ENCODE results near the gene FOXI2. TPM values are rescaled to one million over a fixed set of nuclear protein-coding genes. Genes with fewer than 3 reads are reported as not detected.

FOXI2 gene
- total RNA-seq, 1 experiment from 2014 or later, result not detected

GRCh38 chr10:127720142-127720541, 16.8 kb upstream of the FOXI2 start:
- no peak for ATAC-seq
- Histone ChIP-seq H4K20me1 (ENCODE audit: insufficient read depth) (no peaks in the 10 kb centered on the region), H3K36me3 (ENCODE audit: control insufficient read depth in 1 of 2, insufficient read depth in 2 of 2, low read length in 2 of 2) (no peaks in the 10 kb centered on the region), H3K4me1 (ENCODE audit: control insufficient read depth in 1 of 2, insufficient read depth in 2 of 2, low read length in 2 of 2) (no peaks in the 10 kb centered on the region), H3K4me3 (replicated peaks in 1 of 2; ENCODE audit: low read depth in 1 of 2, low read length in 2 of 2) (no peak overlapping the region), H3K79me2 (ENCODE audit: insufficient read depth, low read length) (no peaks in the 10 kb centered on the region), H2AFZ (ENCODE audit: low read depth, low read length, poor library complexity, severe bottlenecking) (no peak overlapping the region), H3K9ac (ENCODE audit: low read length) (no peak overlapping the region), H3K27ac (ENCODE audit: low read depth, low read length) (no peak overlapping the region), H3K4me2 (ENCODE audit: low read length) (no peak overlapping the region), H3K9me3 (ENCODE audit: control insufficient read depth in 1 of 2, insufficient read depth in 1 of 2, low read depth in 1 of 2, low read length in 2 of 2) (no peaks in the 10 kb centered on the region), H3K9me2 (ENCODE audit: insufficient read depth) (no peaks in the 10 kb centered on the region), H3K27me3 (ENCODE audit: insufficient read depth, low read length) (peaks cover 22% of the 10 kb centered on the region; the same call in 1 of the 2 replicates)
- ChIA-PET POLR2A (no interaction called here), CTCF (interaction anchor here (1.8 kb wide), 1 partner anchor 134 kb away, joined by 4 read pairs; no protein-coding TSS in a partner anchor), RAD21 (ENCODE audit: low non-redundant PET in 1 of 2, low total read pairs in 2 of 2, uncharacterized antibody in 2 of 2, unreplicated experiment in 2 of 2) (no interaction called here)
- no peak for TF ChIP-seq ATF3 (IDR thresholded peaks at IDR 0.05)
- no TSS peak for BruUV-seq (replicated peaks)
- no peak for DNase-seq (ENCODE audit: low read depth, low spot score)
- intact Hi-C loops (cut with micrococcal nuclease), result no loop called here

GRCh38 chr10:127720903-127721302, 16.1 kb upstream of the FOXI2 start:
- DNase-seq (ENCODE audit: low read depth, low spot score), result no peak
- POLR2A ChIA-PET, result no interaction called here
- CTCF ChIA-PET, result interaction anchor here (1.8 kb wide), 1 partner anchor 133 kb away, joined by 4 read pairs; no protein-coding TSS in a partner anchor

GRCh38 chr10:127734753-127735152, 2.2 kb upstream of the FOXI2 start:
- POLR2A ChIA-PET, result no interaction called here
- H3K4me2 ChIP-seq (ENCODE audit: low read length), result no peak overlapping the region

More at GRCh38 chr10:127720903-127721302, 16.1 kb upstream of the FOXI2 start:
- no peak for ATAC-seq
- TF ChIP-seq CEBPB (IDR thresholded peaks at IDR 0.05; ENCODE audit: low read depth), result no peak
- no peak for TF ChIP-seq RAD21 (IDR thresholded peaks at IDR 0.05; ENCODE audit: low read depth)
- no peak overlapping the region for H2AFZ ChIP-seq (ENCODE audit: low read depth, low read length, poor library complexity, severe bottlenecking)
- RAD21 ChIA-PET (ENCODE audit: low non-redundant PET in 1 of 2, low total read pairs in 2 of 2, uncharacterized antibody in 2 of 2, unreplicated experiment in 2 of 2), result no interaction called here
- no peak overlapping the region for H3K4me2 ChIP-seq (ENCODE audit: low read length)
- no peaks in the 10 kb centered on the region for H3K4me1 ChIP-seq (ENCODE audit: control insufficient read depth in 1 of 2, insufficient read depth in 2 of 2, low read length in 2 of 2)
- H3K27me3 ChIP-seq (ENCODE audit: insufficient read depth, low read length), result peaks cover 27% of the 10 kb centered on the region; the same call in 1 of the 2 replicates
- H3K27ac ChIP-seq (ENCODE audit: low read depth, low read length), result no peak overlapping the region
- no peaks in the 10 kb centered on the region for H3K36me3 ChIP-seq (ENCODE audit: control insufficient read depth in 1 of 2, insufficient read depth in 2 of 2, low read length in 2 of 2)
- intact Hi-C loops (cut with micrococcal nuclease), result no loop called here
- no TSS peak for BruUV-seq (replicated peaks)
- no peak overlapping the region for H3K9ac ChIP-seq (ENCODE audit: low read length)
- no peaks in the 10 kb centered on the region for H3K79me2 ChIP-seq (ENCODE audit: insufficient read depth, low read length)
- H3K9me2 ChIP-seq (ENCODE audit: insufficient read depth), result no peaks in the 10 kb centered on the region
- H3K9me3 ChIP-seq (ENCODE audit: control insufficient read depth in 1 of 2, insufficient read depth in 1 of 2, low read depth in 1 of 2, low read length in 2 of 2), result no peaks in the 10 kb centered on the region
- H4K20me1 ChIP-seq (ENCODE audit: insufficient read depth), result no peaks in the 10 kb centered on the region
- H3K4me3 ChIP-seq (replicated peaks in 1 of 2; ENCODE audit: low read depth in 1 of 2, low read length in 2 of 2), result no peak overlapping the region

More at GRCh38 chr10:127734753-127735152, 2.2 kb upstream of the FOXI2 start:
- no peak overlapping the region for H3K27ac ChIP-seq (ENCODE audit: low read depth, low read length)
- ATAC-seq (no peak), DNase-seq (ENCODE audit: low read depth, low spot score) (no peak)
- no peak overlapping the region for H3K4me3 ChIP-seq (replicated peaks in 1 of 2; ENCODE audit: low read depth in 1 of 2, low read length in 2 of 2)
- BruUV-seq (replicated peaks), result no TSS peak
- intact Hi-C loops (cut with micrococcal nuclease), result no loop called here
- no peaks in the 10 kb centered on the region for H3K9me3 ChIP-seq (ENCODE audit: control insufficient read depth in 1 of 2, insufficient read depth in 1 of 2, low read depth in 1 of 2, low read length in 2 of 2)
- no peaks in the 10 kb centered on the region for H3K79me2 ChIP-seq (ENCODE audit: insufficient read depth, low read length)
- ChIA-PET RAD21 (ENCODE audit: low non-redundant PET in 1 of 2, low total read pairs in 2 of 2, uncharacterized antibody in 2 of 2, unreplicated experiment in 2 of 2) (no interaction called here), CTCF (interaction anchor here (1.0 kb wide), 1 partner anchor 477 kb away, joined by 3 read pairs; no protein-coding TSS in a partner anchor)
- H4K20me1 ChIP-seq (ENCODE audit: insufficient read depth), result no peaks in the 10 kb centered on the region
- no peak overlapping the region for H3K9ac ChIP-seq (ENCODE audit: low read length)
- H2AFZ ChIP-seq (ENCODE audit: low read depth, low read length, poor library complexity, severe bottlenecking), result no peak overlapping the region
- no peaks in the 10 kb centered on the region for H3K4me1 ChIP-seq (ENCODE audit: control insufficient read depth in 1 of 2, insufficient read depth in 2 of 2, low read length in 2 of 2)
- TF ChIP-seq SIN3A (IDR thresholded peaks at IDR 0.05; ENCODE audit: low read depth) (no peak), ELF1 (IDR thresholded peaks at IDR 0.05; ENCODE audit: borderline replicate concordance, low read depth) (no peak)
- H3K27me3 ChIP-seq (ENCODE audit: insufficient read depth, low read length), result peaks cover 38% of the 10 kb centered on the region
- no peaks in the 10 kb centered on the region for H3K36me3 ChIP-seq (ENCODE audit: control insufficient read depth in 1 of 2, insufficient read depth in 2 of 2, low read length in 2 of 2)
- no peaks in the 10 kb centered on the region for H3K9me2 ChIP-seq (ENCODE audit: insufficient read depth)
